ENCODE measurements around the gene UMODL1.

The UMODL1 gene

DNA sequence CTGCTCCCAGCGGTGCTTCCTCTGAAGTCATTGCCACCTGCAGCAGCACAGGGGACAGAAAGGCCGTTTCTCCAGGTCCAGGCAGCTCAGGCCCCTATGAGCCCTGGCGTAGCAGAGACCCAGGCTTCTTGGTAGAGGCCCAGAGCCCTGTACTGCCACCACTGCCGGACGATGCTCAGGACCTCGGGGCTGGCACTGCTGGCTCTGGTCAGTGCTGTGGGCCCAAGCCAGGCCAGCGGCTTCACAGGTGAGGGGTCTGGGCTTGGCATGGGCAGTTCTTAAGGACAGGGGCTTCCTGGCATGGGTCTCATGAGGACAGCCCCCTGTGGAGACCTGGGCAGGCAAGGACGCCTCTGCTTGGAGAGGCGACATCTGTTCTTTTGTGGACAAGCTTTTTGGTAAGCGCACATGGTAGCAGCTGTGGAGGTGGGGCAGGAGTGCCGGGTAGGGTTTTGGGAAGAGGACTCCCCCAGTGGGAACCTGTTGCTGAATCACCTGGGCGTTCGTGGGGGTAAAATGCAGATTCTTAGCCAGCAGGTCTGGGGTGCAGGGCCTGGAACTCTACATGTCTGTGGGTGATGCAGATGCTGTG is at the start of gene UMODL1:
Gene UMODL1, plus strand, starts transcription at position 172 of the 592 bp plus-strand sequence. Its CDS starts 0 bp downstream, at position 172.
- DNase-seq: no peak

GRCh38 chr21:42021371-42022090 is 49.6 kb upstream of the UMODL1 start:
- DNase-seq: no peak

DNA sequence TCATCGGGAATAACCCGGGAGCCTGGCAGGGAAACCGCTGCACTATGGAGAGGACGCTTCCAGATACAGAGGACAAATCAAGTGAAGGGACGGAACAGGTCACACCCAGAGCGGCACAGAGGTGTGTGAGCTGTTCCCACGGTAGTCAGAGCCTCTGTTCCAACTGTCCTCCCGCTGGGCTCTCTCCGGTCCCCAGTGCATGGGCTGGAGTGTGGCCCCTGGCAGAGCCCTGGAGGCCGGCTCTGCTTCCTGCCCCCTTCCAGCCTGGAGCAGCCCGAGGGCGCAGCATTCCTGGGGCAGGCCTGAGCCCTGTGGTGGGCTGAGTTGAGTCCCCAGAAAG is 49.1 kb upstream of the UMODL1 start:
- no peak for DNase-seq

DNA sequence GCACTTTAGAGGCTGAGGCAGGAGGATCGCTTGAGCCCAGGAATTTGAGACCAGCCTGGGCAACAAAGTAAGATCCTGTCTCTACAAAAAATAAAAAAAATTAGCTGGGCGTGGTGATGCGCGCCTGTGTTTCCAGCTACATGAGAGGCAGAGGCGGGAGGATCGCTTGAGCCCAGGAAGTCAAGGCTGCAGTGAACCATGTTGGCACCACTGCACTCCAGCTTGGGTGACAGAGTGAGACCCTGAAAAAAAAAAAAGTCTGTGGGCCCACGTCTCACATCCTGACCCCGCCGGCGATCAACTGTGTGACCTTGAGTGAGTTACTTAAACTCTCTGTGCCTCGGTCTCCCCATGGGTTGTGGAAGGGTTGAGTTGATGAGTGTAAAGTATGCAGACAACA is 48.2 kb upstream of the UMODL1 start:
- DNase-seq: no peak

DNA sequence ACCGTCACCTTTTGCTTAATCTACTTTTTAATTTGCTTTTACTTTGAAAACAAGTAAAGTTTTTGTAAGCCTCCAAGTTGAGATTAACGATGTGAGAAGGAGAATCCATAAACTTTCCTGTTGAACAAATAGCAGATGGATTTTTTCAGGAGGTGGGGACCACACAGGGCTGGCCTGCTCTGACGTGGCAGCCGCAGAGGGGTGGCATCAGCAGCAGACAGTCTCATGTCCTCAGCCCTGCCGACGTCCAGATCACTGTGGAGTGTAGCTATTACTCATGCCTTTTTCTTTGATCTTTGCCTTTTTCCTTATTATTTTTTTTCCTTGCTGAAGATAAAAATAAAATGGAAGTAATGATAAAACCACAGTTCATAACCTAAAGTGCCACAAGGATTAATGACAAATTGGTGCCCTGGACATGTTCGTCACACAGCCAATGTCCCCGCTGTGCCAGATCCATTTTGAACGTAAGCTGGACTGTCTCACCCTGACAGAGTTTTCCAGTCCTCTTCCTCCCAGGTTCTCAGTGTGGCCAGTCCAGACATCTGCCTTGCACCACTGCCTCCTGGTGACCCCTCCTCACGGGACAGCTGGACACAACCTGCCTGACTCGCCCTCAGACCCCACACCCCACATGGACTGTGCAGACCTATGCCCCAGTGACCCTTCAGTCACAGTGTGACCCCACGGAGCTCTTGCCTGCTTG is 45.6 kb upstream of the UMODL1 start:
- no peak for DNase-seq

DNA sequence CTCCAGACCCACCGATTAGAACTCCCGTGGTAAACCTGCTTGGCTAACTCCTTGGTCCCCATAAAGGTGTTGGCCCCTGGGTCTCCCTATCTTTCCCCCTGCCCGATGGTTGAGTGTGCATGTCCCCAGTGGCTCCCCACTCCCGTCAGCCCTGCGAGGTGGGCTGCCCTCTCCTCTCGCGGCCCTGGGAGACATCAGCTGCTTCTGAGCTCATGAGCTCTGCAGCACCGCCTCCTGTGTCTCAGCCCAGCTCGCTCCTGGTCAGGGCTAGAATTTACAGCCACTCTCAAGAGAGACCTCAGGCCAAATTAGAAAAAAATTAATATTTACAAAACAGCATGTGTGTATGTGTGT is 45.1 kb upstream of the UMODL1 start:
- no peak for DNase-seq

GRCh38 chr21:42027085-42027821 is 43.9 kb upstream of the UMODL1 start:
- DNase-seq: no peak

- DNase-seq: no peak
These were observed 43.0 kb upstream of the UMODL1 start for GRCh38 chr21:42027822-42028765.

- DNase-seq: no peak
These were observed 42.2 kb upstream of the UMODL1 start for GRCh38 chr21:42028766-42029425.

- no peak for DNase-seq
These were observed 40.8 kb upstream of the UMODL1 start for GRCh38 chr21:42030311-42030710.

- no peak for DNase-seq
These were observed 39.9 kb upstream of the UMODL1 start for GRCh38 chr21:42031241-42031640.

- DNase-seq: no peak
These were observed 39.3 kb upstream of the UMODL1 start for GRCh38 chr21:42031816-42032215.

DNA sequence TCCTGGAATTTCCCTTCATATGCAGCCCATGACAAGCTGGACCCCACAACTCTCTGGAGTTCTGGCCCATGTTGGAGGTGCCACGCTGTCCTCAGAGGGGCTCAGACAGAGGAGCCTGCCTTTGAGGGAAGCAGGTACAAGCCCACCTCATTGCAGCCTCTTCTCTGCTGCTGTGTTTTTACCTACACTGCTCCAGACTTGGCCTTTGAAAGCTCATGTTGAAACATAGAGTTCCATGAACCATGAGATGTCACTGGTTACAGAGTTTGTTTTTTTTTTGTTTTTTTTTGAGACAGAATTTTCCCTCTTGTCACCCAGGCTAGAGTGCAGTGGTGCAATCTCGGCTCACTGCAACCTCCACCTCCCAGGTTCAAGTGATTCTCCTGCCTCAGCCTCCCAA is 38.9 kb upstream of the UMODL1 start:
- DNase-seq: no peak

DNA sequence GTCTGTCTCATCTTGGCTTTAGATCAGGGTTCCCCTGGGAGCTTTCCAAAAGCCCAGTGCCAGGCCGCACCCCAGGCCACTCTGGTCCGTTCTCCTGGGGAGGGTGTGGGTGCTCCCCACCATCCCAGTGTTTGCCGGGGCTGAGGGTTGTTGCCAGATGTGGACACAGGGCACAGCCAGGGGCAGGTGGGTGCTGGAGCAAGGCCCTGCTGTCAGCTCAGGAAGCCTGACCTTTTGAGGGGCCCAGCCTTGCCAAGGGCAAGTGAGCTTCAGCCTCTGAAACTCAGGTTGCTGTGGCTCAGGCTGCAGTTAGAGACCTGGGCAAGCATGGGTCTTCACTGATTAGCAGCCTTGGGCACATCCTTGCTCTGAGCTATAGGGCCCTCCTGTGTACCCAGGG is 38.1 kb upstream of the UMODL1 start:
- DNase-seq: no peak

DNA sequence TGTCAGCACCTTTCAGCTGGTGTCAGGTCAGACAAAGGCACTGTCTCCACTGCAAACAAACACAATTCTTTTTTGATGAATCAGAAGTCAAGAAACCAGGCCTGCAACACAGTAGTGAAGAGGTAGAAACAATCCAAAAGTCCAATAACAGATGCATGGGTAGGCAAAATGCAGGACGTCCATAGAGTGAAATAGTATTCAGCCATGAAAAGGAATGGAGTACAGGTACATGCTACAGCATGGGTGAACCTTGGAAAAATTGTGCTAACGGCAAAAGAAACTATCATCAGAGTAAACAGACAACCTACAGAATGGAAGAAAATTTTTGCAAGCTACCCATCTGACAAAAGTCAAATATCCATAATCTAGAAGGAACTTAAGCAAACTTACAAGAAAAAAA is 34.8 kb upstream of the UMODL1 start:
- DNase-seq: no peak

DNA sequence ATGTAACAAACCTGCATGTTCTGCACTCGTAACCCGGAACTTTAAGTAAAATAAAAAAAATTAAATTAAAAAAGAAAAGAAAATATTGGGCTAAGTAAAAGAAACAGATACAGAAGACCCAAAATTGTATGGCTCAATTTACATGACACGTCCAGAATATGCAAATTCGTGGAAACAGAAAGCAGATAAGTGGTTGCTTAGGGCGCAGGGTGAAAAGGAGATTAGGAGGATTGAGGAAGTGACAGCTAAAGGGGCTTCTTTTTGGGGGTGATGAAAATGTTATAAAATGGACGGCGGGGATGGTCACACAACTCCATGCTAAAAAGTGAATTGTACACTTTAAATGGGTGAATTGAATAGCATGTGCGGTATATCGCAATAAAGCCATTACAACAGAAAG is 33.6 kb upstream of the UMODL1 start:
- no peak for DNase-seq

GRCh38 chr21:42037943-42038342 is 33.2 kb upstream of the UMODL1 start:
- no peak for DNase-seq

DNA sequence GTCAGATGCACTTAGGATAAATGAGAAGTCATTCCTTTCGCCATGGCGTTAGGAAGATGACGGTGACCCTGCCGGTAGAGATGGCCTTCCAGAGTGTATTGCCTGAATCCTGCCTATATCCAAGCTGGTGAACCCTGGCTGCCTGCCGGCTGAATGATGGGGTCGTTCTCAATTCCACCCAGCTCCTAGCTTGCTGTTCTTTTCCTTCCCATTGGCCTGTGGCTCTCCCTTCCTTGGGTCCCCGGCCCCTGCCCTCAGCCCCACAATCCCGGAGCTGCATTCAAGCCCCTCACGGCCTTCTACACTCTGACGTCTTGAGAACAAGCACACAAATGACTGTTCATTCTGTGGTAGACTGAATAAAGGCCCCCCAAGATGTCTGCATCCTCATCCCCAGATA is 32.7 kb upstream of the UMODL1 start:
- DNase-seq: no peak

- DNase-seq: no peak
These were observed 32.2 kb upstream of the UMODL1 start for GRCh38 chr21:42038826-42039425.

- DNase-seq: no peak
These were observed 31.6 kb upstream of the UMODL1 start for GRCh38 chr21:42039470-42039901.

DNA sequence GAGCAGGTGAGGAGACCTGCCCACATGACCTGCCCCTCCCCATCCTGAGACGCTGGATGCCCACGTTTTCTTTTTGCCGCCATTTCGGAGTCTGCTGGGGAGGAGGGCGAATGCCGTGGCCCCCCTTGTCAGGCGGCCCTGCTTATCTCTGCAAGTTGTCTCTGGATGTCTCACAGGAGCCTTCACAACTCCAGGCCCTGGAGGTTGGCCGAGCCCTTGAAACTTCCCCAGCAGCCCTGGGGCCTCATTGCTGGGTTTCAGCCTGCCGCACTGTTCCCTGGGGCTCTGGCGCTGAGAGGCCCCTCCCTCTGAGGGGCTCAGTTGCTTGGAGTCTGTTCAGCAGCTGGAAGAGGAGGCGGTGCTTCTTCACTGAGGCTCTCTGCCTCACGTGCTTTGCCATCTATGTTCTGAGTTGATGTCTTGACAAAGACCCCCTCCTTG is 31.2 kb upstream of the UMODL1 start:
- DNase-seq: no peak
